SIG-M5 treated with dmso at 0.1 percent for 504 hours (cell line): ENCODE results near the gene SLC12A3.

Experiments used
- DNase-seq: peaks from one replicate; lab custom pipeline; 2025; ENCODE audit not compliant: unreplicated experiment; lab: John Stamatoyannopoulos, UW

SLC12A3 gene

GRCh38 chr16:56864960-56865359, at the start of gene SLC12A3:
Gene SLC12A3, plus strand, starts transcription at chr16:56865207. Its CDS starts 29 bp downstream, at chr16:56865236.
- DNase-seq: no peak

- no peak for DNase-seq
Measured at GRCh38 chr16:56815721-56816120, 49.3 kb upstream of the SLC12A3 start.

- DNase-seq: no peak
Measured at GRCh38 chr16:56817056-56817455, 48.0 kb upstream of the SLC12A3 start.

GRCh38 chr16:56817938-56818337, 47.1 kb upstream of the SLC12A3 start:
- no peak for DNase-seq

GRCh38 chr16:56823081-56823733, 41.8 kb upstream of the SLC12A3 start:
- DNase-seq: no peak

- no peak for DNase-seq
Measured at GRCh38 chr16:56824331-56824730, 40.7 kb upstream of the SLC12A3 start.

GRCh38 chr16:56824804-56825203, 40.2 kb upstream of the SLC12A3 start:
- no peak for DNase-seq

- DNase-seq: no peak
Measured at GRCh38 chr16:56825826-56826225, 39.2 kb upstream of the SLC12A3 start.

GRCh38 chr16:56828647-56829046, 36.4 kb upstream of the SLC12A3 start:
- no peak for DNase-seq

GRCh38 chr16:56830669-56831068, 34.3 kb upstream of the SLC12A3 start:
- DNase-seq: no peak

- DNase-seq: no peak
Measured at GRCh38 chr16:56832768-56833167, 32.2 kb upstream of the SLC12A3 start.

GRCh38 chr16:56833243-56833970, 31.6 kb upstream of the SLC12A3 start:
- DNase-seq: no peak

- no peak for DNase-seq
Measured at GRCh38 chr16:56835320-56835719, 29.7 kb upstream of the SLC12A3 start.

GRCh38 chr16:56836410-56837230, 28.4 kb upstream of the SLC12A3 start:
- DNase-seq: no peak

GRCh38 chr16:56838622-56839337, 26.2 kb upstream of the SLC12A3 start:
- DNase-seq: no peak

- no peak for DNase-seq
Measured at GRCh38 chr16:56841233-56841632, 23.8 kb upstream of the SLC12A3 start.

GRCh38 chr16:56841659-56842058, 23.3 kb upstream of the SLC12A3 start:
- no peak for DNase-seq

GRCh38 chr16:56842133-56842532, 22.9 kb upstream of the SLC12A3 start:
- DNase-seq: no peak

GRCh38 chr16:56844056-56844455, 21.0 kb upstream of the SLC12A3 start:
- DNase-seq: no peak

- no peak for DNase-seq
Measured at GRCh38 chr16:56847173-56847910, 17.7 kb upstream of the SLC12A3 start.
